G401.6 (cell line): ENCODE results near the gene OARD1.
"Not testable (repeated sequence)": the region's sequence is repeated elsewhere in the genome, so short reads cannot be mapped to it uniquely, and the experiment has no call there.

Experiments
- FAIRE-seq: peaks from 2 replicates; lab custom pipeline; 2012; peaks lifted over from hg19 to GRCh38; lab: Jason Lieb, UNC

The OARD1 gene

GRCh38 chr6:41071923-41072835, at the start of gene OARD1:
OARD1 (minus strand) TSS chr6:41072356; CDS start chr6:41071634, 722 bp downstream.
- no peak for FAIRE-seq

GRCh38 chr6:41120058-41120457, 47.9 kb upstream of the OARD1 start:
- no peak for FAIRE-seq

GRCh38 chr6:41119508-41119907, 47.4 kb upstream of the OARD1 start:
- no peak for FAIRE-seq

GRCh38 chr6:41115027-41115426, 42.9 kb upstream of the OARD1 start:
- FAIRE-seq, result not testable (repeated sequence)

- FAIRE-seq, result no peak
Measured at GRCh38 chr6:41111017-41111416, 38.9 kb upstream of the OARD1 start.

- no peak for FAIRE-seq
Measured at GRCh38 chr6:41103847-41104246, 31.7 kb upstream of the OARD1 start.

- no peak for FAIRE-seq
Measured at GRCh38 chr6:41100871-41101287, 28.7 kb upstream of the OARD1 start.

GRCh38 chr6:41098366-41098765, 26.2 kb upstream of the OARD1 start:
- FAIRE-seq, result no peak

GRCh38 chr6:41097467-41098090, 25.4 kb upstream of the OARD1 start:
- FAIRE-seq, result no peak

GRCh38 chr6:41093729-41094128, 21.6 kb upstream of the OARD1 start:
- no peak for FAIRE-seq

GRCh38 chr6:41092421-41093140, 20.4 kb upstream of the OARD1 start:
- peak; percentile 46 for FAIRE-seq

- no peak for FAIRE-seq
Measured at GRCh38 chr6:41090841-41091761, 18.9 kb upstream of the OARD1 start.

GRCh38 chr6:41088451-41088850, 16.3 kb upstream of the OARD1 start:
- no peak for FAIRE-seq

- FAIRE-seq, result no peak
Measured at GRCh38 chr6:41085182-41085581, 13.0 kb upstream of the OARD1 start.

GRCh38 chr6:41083072-41083471, 10.9 kb upstream of the OARD1 start:
- no peak for FAIRE-seq

GRCh38 chr6:41080621-41081020, 8.5 kb upstream of the OARD1 start:
- FAIRE-seq, result no peak

GRCh38 chr6:41079080-41079479, 6.9 kb upstream of the OARD1 start:
- no peak for FAIRE-seq

GRCh38 chr6:41078101-41078500, 5.9 kb upstream of the OARD1 start:
- FAIRE-seq, result no peak

- no peak for FAIRE-seq
Measured at GRCh38 chr6:41077536-41077935, 5.4 kb upstream of the OARD1 start.

- no peak for FAIRE-seq
Measured at GRCh38 chr6:41075651-41076626, 3.8 kb upstream of the OARD1 start.
